Neural cell (in vitro differentiated cells): ENCODE measurements around the gene UBC. TPM values are rescaled to one million over a fixed set of nuclear protein-coding genes. Genes with fewer than 3 reads are reported as not detected.

Source experiments
- H2AFZ ChIP-seq: fragments of 200-600, 300-800 bp; sonication (generic), shearing (Covaris generic); 2 replicates; pipeline ENCODE4 v1.6.0; 2014; ENCODE audit warnings: low read depth, mild to moderate bottlenecking, antibody characterized with exemption, low read length, moderate library complexity
- H3F3A ChIP-seq: fragments of 200-600 bp; shearing (Covaris generic); 2 replicates; pipeline ENCODE4 v1.6.1; 2016; ENCODE audit warnings: mild to moderate bottlenecking, moderate library complexity, mixed read lengths, antibody characterized with exemption, low read length; ENCODE audit not compliant: insufficient read depth, poor library complexity, severe bottlenecking
- H3K27ac ChIP-seq: fragments of 200-600, 300-800 bp; sonication (generic), shearing (Covaris generic); 2 replicates; pipeline ENCODE4 v1.5.1; 2014; ENCODE audit warnings: mild to moderate bottlenecking, low read length, moderate library complexity
- H3K27me3 ChIP-seq: fragments of 300-800, 200-600 bp; sonication (generic), shearing (Covaris generic); 2 replicates; pipeline ENCODE4 v1.6.0; 2014; ENCODE audit warnings: mild to moderate bottlenecking, low read depth, low read length, moderate library complexity; ENCODE audit not compliant: insufficient read depth
- H3K36me3 ChIP-seq: fragments of 300-800, 200-600 bp; sonication (generic), shearing (Covaris generic); 2 replicates; pipeline ENCODE4 v1.5.1; 2014; ENCODE audit warnings: mild to moderate bottlenecking, antibody characterized with exemption, low read length, moderate library complexity; ENCODE audit not compliant: insufficient read depth
- H3K4me2 ChIP-seq: fragments of 300-800, 200-600 bp; sonication (generic), shearing (Covaris generic); 2 replicates; pipeline ENCODE4 v1.6.0; 2014; ENCODE audit warnings: mild to moderate bottlenecking, low read length
- H3K4me3 ChIP-seq: fragments of 300-800, 200-600 bp; sonication (generic), shearing (Covaris generic); 2 replicates; pipeline ENCODE4 v1.5.1; 2014; ENCODE audit warnings: mild to moderate bottlenecking, low read length, moderate library complexity
- H3K79me2 ChIP-seq: fragments of 200-600 bp; shearing (Covaris generic); replicated peaks from 2 replicates; pipeline ENCODE4 v1.6.0; 2014; ENCODE audit warnings: mild to moderate bottlenecking, low read length, moderate library complexity; ENCODE audit not compliant: insufficient read depth
- H3K9ac ChIP-seq: fragments of 300-800, 200-600 bp; sonication (generic), shearing (Covaris generic); 2 replicates; pipeline ENCODE4 v1.6.1; 2016; ENCODE audit warnings: mild to moderate bottlenecking, low read length, mixed read lengths
- H3K9me2 ChIP-seq: fragments of 200-600 bp; shearing (Covaris generic); 2 replicates; pipeline ENCODE4 v1.6.1; 2016; ENCODE audit warnings: mild to moderate bottlenecking, low read length, mixed read lengths; ENCODE audit not compliant: insufficient read depth
- H3K9me3 ChIP-seq: fragments of 200-600, 300-800 bp; sonication (generic), shearing (Covaris generic); 2 replicates; pipeline ENCODE4 v1.6.1; 2016; ENCODE audit warnings: mild to moderate bottlenecking, mixed run types, low read length, moderate library complexity, mixed read lengths
- H4K20me1 ChIP-seq: fragments of 200-600 bp; shearing (Covaris generic); 2 replicates; pipeline ENCODE4 v1.6.1; 2016; ENCODE audit warnings: mild to moderate bottlenecking, mixed run types; ENCODE audit not compliant: insufficient read depth
- CTCF ChIP-seq: fragments of 450-650 bp; IDR thresholded peaks from 2 replicates; pipeline ENCODE4 v1.5.1; 2014; ENCODE audit warnings: antibody characterized with exemption, mild to moderate bottlenecking, moderate library complexity; ENCODE audit not compliant: poor library complexity, severe bottlenecking
- EP300 ChIP-seq: fragments of 450-650 bp; conservative IDR thresholded peaks from 2 replicates; pipeline ENCODE4 v1.6.1; 2014; ENCODE audit warnings: antibody characterized with exemption, mild to moderate bottlenecking, moderate library complexity; ENCODE audit not compliant: poor library complexity, severe bottlenecking
- EZH2 ChIP-seq: fragments of 200-600, 300-800 bp; shearing (Covaris generic), sonication (generic); IDR thresholded peaks from 2 replicates; pipeline ENCODE4 v1.6.1; 2014; ENCODE audit warnings: antibody characterized with exemption, low read length, borderline replicate concordance, mild to moderate bottlenecking; ENCODE audit not compliant: insufficient read depth, poor library complexity, severe bottlenecking
- MXI1 ChIP-seq: fragments of 450-650 bp; conservative IDR thresholded peaks from 2 replicates; pipeline ENCODE4 v1.6.1; 2014; ENCODE audit warnings: antibody characterized with exemption, mild to moderate bottlenecking; ENCODE audit not compliant: poor library complexity, severe bottlenecking
- POLR2AphosphoS5 ChIP-seq: IDR thresholded peaks from 2 replicates; pipeline ENCODE4 v1.6.1; 2012
- RAD21 ChIP-seq: fragments of 450-650 bp; conservative IDR thresholded peaks from 2 replicates; pipeline ENCODE4 v1.6.1; 2014; ENCODE audit warnings: antibody characterized with exemption, mild to moderate bottlenecking, moderate library complexity
- REST ChIP-seq: IDR thresholded peaks from 2 replicates; pipeline ENCODE4 v1.6.1; 2012; ENCODE audit warnings: borderline replicate concordance
- SMC3 ChIP-seq: fragments of 450-650 bp; conservative IDR thresholded peaks from 2 replicates; pipeline ENCODE4 v1.6.1; 2014; ENCODE audit warnings: antibody characterized with exemption, mild to moderate bottlenecking, moderate library complexity; ENCODE audit not compliant: poor library complexity
- TAF1 ChIP-seq: IDR thresholded peaks from 2 replicates; pipeline ENCODE4 v1.6.1; 2012; ENCODE audit warnings: low read depth
- polyA plus RNA-seq: library from polyadenylated mRNA; depleted of rRNA; stranded (reverse); fragments of >200 nt; gene quantifications from 2 replicates; pipeline ENCODE4 v1.2.3, GENCODE V29; 2014

Gene UBC
- polyA plus RNA-seq, 1 donor from 2014 or later: 1,177 TPM

- no peak overlapping the region for H2AFZ ChIP-seq
- no peak overlapping the region for H3K9ac ChIP-seq
- H3K27ac ChIP-seq: no peak overlapping the region
- H3K9me3 ChIP-seq: no peaks in the 10 kb centered on the region
- H3K9me2 ChIP-seq: no peaks in the 10 kb centered on the region
- no peaks in the 10 kb centered on the region for H3F3A ChIP-seq
- H3K27me3 ChIP-seq: no peaks in the 10 kb centered on the region
- no peaks in the 10 kb centered on the region for H3K36me3 ChIP-seq
- H3K79me2 ChIP-seq: no peaks in the 10 kb centered on the region
- TF ChIP-seq EP300: no peak
- no peak for TF ChIP-seq EZH2
- no peak for TF ChIP-seq POLR2AphosphoS5
- no peak for TF ChIP-seq CTCF
- TF ChIP-seq RAD21: no peak
- no peak for TF ChIP-seq MXI1
- no peak for TF ChIP-seq TAF1
- no peak for TF ChIP-seq REST
- no peak for TF ChIP-seq SMC3
- no peak overlapping the region for H3K4me2 ChIP-seq
- no peak overlapping the region for H3K4me3 ChIP-seq
- no peaks in the 10 kb centered on the region for H4K20me1 ChIP-seq
Measured at GRCh38 chr12:124929649-124930419, 15.4 kb upstream of the UBC start.

GRCh38 chr12:124928912-124929530, 14.6 kb upstream of the UBC start:
- Histone ChIP-seq H3K27me3 (no peaks in the 10 kb centered on the region), H3K9ac (no peak overlapping the region), H3K4me3 (no peak overlapping the region), H3K79me2 (no peaks in the 10 kb centered on the region), H3K36me3 (no peaks in the 10 kb centered on the region), H3F3A (no peaks in the 10 kb centered on the region), H3K9me2 (no peaks in the 10 kb centered on the region), H4K20me1 (no peaks in the 10 kb centered on the region), H3K27ac (no peak overlapping the region), H2AFZ (no peak overlapping the region), H3K9me3 (no peaks in the 10 kb centered on the region), H3K4me2 (no peak overlapping the region)
- TF ChIP-seq RAD21: no peak
- no peak for TF ChIP-seq TAF1
- TF ChIP-seq EP300: no peak
- no peak for TF ChIP-seq POLR2AphosphoS5
- TF ChIP-seq CTCF: no peak
- no peak for TF ChIP-seq SMC3
- TF ChIP-seq REST: no peak
- TF ChIP-seq EZH2: no peak
- TF ChIP-seq MXI1: no peak
